SK-N-SH treated with all-trans-retinoic acid at 6 μM for 48 hours (cell line): ENCODE measurements around the gene TRPM6.
"Not testable (repeated sequence)": the region's sequence is repeated elsewhere in the genome, so short reads cannot be mapped to it uniquely, and the experiment has no call there.

Experiments
- ATAC-seq: fragments of 200-7000 bp; cut with Tn5 transposase; 3 replicates; pipeline ENCODE4 v1.9.1; 2020; ENCODE audit warnings: mild to moderate bottlenecking, moderate library complexity
- BACH2 ChIP-seq: fragments of 250-450 bp; sonication (Bioruptor Pico); IDR thresholded peaks from 2 replicates; pipeline ENCODE4 v1.9.0; 2021; ENCODE audit warnings: mild to moderate bottlenecking, borderline replicate concordance
- CSDC2 ChIP-seq: fragments of 250-450 bp; sonication (Bioruptor Pico); IDR thresholded peaks from 2 replicates; pipeline ENCODE4 v1.5.0; 2020; ENCODE audit warnings: mild to moderate bottlenecking, moderate library complexity
- ESRRG ChIP-seq: fragments of 250-450 bp; sonication (Bioruptor Pico); IDR thresholded peaks from 2 replicates; pipeline ENCODE4 v1.6.1; 2021; ENCODE audit warnings: mild to moderate bottlenecking
- GLIS3 ChIP-seq: fragments of 250-450 bp; sonication (Bioruptor Pico); IDR thresholded peaks from 2 replicates; pipeline ENCODE4 v1.5.0; 2020; ENCODE audit warnings: mild to moderate bottlenecking, moderate library complexity
- ISL1 ChIP-seq: fragments of 250-450 bp; sonication (Bioruptor Pico); IDR thresholded peaks from 2 replicates; pipeline ENCODE4 v2.1.2; 2022; ENCODE audit warnings: mild to moderate bottlenecking, moderate library complexity
- OSR1 ChIP-seq: fragments of 250-450 bp; sonication (Bioruptor Pico); IDR thresholded peaks from 2 replicates; pipeline ENCODE4 v1.8.0; 2022; ENCODE audit warnings: moderate library complexity, mild to moderate bottlenecking, inconsistent platforms
- PPARA ChIP-seq: fragments of 250-450 bp; sonication (Bioruptor Pico); IDR thresholded peaks from 2 replicates; pipeline ENCODE4 v1.5.0; 2020; ENCODE audit warnings: mild to moderate bottlenecking, borderline replicate concordance
- SNAI2 ChIP-seq: fragments of 250-450 bp; sonication (Bioruptor Pico); IDR thresholded peaks from 2 replicates; pipeline ENCODE4 v1.5.0; 2020; ENCODE audit warnings: mild to moderate bottlenecking, moderate library complexity
- TCF4 ChIP-seq: fragments of 250-450 bp; sonication (Bioruptor Pico); IDR thresholded peaks from 2 replicates; pipeline ENCODE4 v1.8.0; 2021; ENCODE audit warnings: mild to moderate bottlenecking, moderate library complexity, borderline replicate concordance
- TOX ChIP-seq: fragments of 250-450 bp; sonication (Bioruptor Pico); IDR thresholded peaks from 2 replicates; pipeline ENCODE4 v1.8.0; 2021; ENCODE audit warnings: mild to moderate bottlenecking, moderate library complexity, borderline replicate concordance
- TSHZ2 ChIP-seq: fragments of 250-450 bp; sonication (Bioruptor Pico); IDR thresholded peaks from 2 replicates; pipeline ENCODE4 v1.5.0; 2020; ENCODE audit warnings: mild to moderate bottlenecking, moderate library complexity
- ZC3H10 ChIP-seq: fragments of 250-450 bp; sonication (Bioruptor Pico); IDR thresholded peaks from 2 replicates; pipeline ENCODE4 v1.5.1; 2021; ENCODE audit warnings: mild to moderate bottlenecking, moderate library complexity
- ZFP3 ChIP-seq: fragments of 250-450 bp; sonication (Bioruptor Pico); IDR thresholded peaks from 2 replicates; pipeline ENCODE4 v1.5.0; 2020; ENCODE audit warnings: mild to moderate bottlenecking, moderate library complexity
- ZFP30 ChIP-seq: fragments of 450-650 bp; formaldehyde crosslinking; IDR thresholded peaks from 2 replicates; pipeline ENCODE4 v1.5.0; 2022; ENCODE audit warnings: mild to moderate bottlenecking, moderate library complexity
- ZNF565 ChIP-seq: fragments of 450-650 bp; formaldehyde crosslinking; conservative IDR thresholded peaks from 2 replicates; pipeline ENCODE4 v1.5.0; 2020; ENCODE audit warnings: low read depth, mild to moderate bottlenecking, moderate library complexity
- ZNF8 ChIP-seq: fragments of 450-650 bp; formaldehyde crosslinking; IDR thresholded peaks from 2 replicates; pipeline ENCODE4 v1.5.0; 2020; ENCODE audit warnings: mild to moderate bottlenecking, moderate library complexity
- TF ChIP-seq, protein P1 (sequence below): fragments of 250-450 bp; sonication (Bioruptor Pico); IDR thresholded peaks from 2 replicates; pipeline ENCODE4 v1.5.1; 2021; ENCODE audit warnings: mild to moderate bottlenecking, moderate library complexity
- TF ChIP-seq, protein P2 (sequence below): fragments of 250-450 bp; sonication (Bioruptor Pico); IDR thresholded peaks from 2 replicates; pipeline ENCODE4 v1.5.1; 2020; ENCODE audit warnings: low read depth, mild to moderate bottlenecking, moderate library complexity
- TF ChIP-seq, protein P3 (sequence below): fragments of 250-450 bp; sonication (Bioruptor Pico); IDR thresholded peaks from 2 replicates; pipeline ENCODE4 v1.8.0; 2021; ENCODE audit warnings: low read depth, mild to moderate bottlenecking, moderate library complexity, borderline replicate concordance

TRPM6 gene

DNA sequence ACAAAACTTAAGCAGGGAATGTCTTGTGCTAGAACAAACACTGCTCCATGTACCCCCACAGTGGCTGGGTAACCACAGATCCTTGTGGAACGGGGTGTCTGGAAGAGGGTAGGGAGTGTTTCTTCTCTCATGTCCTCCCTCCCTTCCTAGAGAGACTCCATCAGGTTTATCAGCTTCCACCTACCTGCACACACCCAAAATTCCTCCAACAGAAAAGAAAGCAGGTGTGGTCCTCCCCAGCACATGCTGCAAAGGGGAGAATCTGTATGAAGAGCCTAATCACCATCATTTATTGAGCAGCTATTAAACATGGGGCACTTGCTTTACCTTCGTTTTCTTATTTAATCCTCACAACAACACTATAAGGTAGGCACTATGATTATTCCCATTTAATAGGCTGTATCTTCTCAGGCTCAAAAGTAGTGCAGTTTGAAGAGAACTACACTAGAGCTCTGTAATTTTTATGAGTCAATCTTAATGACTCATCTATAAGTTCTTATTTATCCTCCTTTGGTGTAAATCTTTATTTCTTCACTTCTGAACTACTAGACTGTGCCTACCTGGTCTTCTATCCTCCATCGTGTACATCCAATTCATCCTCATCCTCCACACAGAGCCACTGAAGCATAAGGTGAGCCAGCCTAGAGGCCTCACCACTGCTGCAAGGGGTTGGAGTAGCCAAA, 33.4 kb upstream of the TRPM6 start (continued):
- TF ChIP-seq, protein P1, sequence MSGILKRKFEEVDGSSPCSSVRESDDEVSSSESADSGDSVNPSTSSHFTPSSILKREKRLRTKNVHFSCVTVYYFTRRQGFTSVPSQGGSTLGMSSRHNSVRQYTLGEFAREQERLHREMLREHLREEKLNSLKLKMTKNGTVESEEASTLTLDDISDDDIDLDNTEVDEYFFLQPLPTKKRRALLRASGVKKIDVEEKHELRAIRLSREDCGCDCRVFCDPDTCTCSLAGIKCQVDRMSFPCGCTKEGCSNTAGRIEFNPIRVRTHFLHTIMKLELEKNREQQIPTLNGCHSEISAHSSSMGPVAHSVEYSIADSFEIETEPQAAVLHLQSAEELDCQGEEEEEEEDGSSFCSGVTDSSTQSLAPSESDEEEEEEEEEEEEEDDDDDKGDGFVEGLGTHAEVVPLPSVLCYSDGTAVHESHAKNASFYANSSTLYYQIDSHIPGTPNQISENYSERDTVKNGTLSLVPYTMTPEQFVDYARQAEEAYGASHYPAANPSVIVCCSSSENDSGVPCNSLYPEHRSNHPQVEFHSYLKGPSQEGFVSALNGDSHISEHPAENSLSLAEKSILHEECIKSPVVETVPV (CRISPR knock-in tag): no peak
- TF ChIP-seq OSR1: no peak
- TF ChIP-seq, all 23 proteins: peak for 0

DNA sequence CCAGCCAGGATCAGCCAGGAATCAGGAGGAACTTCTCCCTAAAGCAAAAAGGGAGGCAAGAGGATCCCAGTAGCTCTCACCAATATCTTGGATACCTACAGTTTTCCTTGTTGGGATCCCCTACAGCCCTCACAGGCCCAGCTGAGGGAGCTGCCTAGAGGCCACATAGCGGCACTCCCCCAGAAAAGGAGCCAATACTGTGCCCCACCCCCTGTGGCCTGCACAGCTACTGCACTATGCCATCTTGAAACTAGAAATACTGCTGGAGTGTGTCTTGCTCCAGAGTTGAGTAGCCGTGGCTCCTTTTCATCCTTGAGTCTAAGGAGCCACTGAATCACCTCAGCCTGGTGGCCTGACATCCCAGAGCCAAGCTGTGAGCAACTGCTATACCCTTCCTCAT, 22.3 kb upstream of the TRPM6 start:
- no peak for TF ChIP-seq ZFP3
- TF ChIP-seq, protein P2, sequence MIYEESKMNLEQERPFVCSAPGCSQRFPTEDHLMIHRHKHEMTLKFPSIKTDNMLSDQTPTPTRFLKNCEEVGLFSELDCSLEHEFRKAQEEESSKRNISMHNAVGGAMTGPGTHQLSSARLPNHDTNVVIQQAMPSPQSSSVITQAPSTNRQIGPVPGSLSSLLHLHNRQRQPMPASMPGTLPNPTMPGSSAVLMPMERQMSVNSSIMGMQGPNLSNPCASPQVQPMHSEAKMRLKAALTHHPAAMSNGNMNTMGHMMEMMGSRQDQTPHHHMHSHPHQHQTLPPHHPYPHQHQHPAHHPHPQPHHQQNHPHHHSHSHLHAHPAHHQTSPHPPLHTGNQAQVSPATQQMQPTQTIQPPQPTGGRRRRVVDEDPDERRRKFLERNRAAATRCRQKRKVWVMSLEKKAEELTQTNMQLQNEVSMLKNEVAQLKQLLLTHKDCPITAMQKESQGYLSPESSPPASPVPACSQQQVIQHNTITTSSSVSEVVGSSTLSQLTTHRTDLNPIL (CRISPR knock-in tag): no peak
- no peak for TF ChIP-seq ZC3H10 (CRISPR knock-in tag)
- TF ChIP-seq SNAI2: no peak
- no peak for TF ChIP-seq TOX (CRISPR knock-in tag)
- TF ChIP-seq ESRRG (CRISPR knock-in tag): no peak
- no peak for TF ChIP-seq ISL1 (CRISPR knock-in tag)
- no peak for TF ChIP-seq GLIS3 (CRISPR knock-in tag)
- no peak for TF ChIP-seq ZFP30 (CRISPR knock-in tag)
- TF ChIP-seq, protein P1 (CRISPR knock-in tag): no peak
- ATAC-seq: no peak

DNA sequence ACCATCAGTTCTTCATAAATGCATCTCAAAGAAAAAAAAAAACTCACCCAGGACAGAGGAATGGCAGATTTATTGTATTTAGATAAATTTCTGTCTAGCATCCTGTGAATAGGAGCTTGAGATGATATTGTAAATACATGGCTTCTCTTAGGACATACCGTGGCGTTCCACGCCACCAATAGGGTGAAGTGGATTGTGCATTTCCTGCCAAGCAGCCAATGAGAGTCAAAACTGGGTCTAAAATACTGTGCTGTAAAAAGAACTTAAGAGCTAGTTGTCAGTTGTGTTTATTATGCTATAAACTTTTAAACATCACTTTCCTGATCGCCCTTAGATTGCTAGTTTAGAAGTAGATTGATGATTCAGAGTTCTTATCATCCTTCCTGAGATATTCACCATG, 20.9 kb upstream of the TRPM6 start:
- no peak for TF ChIP-seq TOX (CRISPR knock-in tag)
- no peak for TF ChIP-seq PPARA (CRISPR knock-in tag)
- no peak for TF ChIP-seq ZC3H10 (CRISPR knock-in tag)
- TF ChIP-seq ESRRG (CRISPR knock-in tag): no peak
- no peak for TF ChIP-seq TCF4 (CRISPR knock-in tag)
- no peak for TF ChIP-seq BACH2 (CRISPR knock-in tag)
- no peak for TF ChIP-seq SNAI2
- TF ChIP-seq, protein P3, sequence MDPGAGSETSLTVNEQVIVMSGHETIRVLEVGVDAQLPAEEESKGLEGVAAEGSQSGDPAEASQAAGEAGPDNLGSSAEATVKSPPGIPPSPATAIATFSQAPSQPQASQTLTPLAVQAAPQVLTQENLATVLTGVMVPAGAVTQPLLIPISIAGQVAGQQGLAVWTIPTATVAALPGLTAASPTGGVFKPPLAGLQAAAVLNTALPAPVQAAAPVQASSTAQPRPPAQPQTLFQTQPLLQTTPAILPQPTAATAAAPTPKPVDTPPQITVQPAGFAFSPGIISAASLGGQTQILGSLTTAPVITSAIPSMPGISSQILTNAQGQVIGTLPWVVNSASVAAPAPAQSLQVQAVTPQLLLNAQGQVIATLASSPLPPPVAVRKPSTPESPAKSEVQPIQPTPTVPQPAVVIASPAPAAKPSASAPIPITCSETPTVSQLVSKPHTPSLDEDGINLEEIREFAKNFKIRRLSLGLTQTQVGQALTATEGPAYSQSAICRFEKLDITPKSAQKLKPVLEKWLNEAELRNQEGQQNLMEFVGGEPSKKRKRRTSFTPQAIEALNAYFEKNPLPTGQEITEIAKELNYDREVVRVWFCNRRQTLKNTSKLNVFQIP (CRISPR knock-in tag): no peak
- TF ChIP-seq ISL1 (CRISPR knock-in tag): no peak
- no peak for TF ChIP-seq ZFP3
- no peak for TF ChIP-seq ZNF565 (CRISPR knock-in tag)
- no peak for TF ChIP-seq GLIS3 (CRISPR knock-in tag)
- no peak for TF ChIP-seq ZFP30 (CRISPR knock-in tag)
- no peak for ATAC-seq

DNA sequence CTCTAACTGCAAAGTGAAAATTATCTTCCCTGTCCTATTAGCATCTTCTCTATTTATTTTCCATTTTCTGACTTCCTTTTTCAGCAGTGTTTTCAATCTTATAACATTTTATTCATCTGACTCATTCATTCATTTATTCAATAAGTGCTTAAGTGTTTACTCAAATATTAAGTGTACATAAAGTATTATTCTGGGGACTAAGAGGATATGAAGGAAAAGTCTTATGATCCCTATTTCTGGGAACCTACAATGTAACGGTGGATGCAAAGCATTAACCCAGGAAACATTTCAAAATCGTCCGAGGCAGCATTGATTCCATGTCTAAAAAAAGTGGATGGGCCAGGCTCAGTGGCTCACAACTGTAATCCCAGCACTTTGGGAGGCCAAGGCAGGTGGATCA, 19.4 kb upstream of the TRPM6 start:
- ATAC-seq: no peak
- no peak for TF ChIP-seq PPARA (CRISPR knock-in tag)
- no peak for TF ChIP-seq ZNF8
- TF ChIP-seq ESRRG (CRISPR knock-in tag): no peak
- TF ChIP-seq GLIS3 (CRISPR knock-in tag): no peak

GRCh38 chr9:74901001-74901400, 13.3 kb upstream of the TRPM6 start:
- ATAC-seq: no peak
- TF ChIP-seq SNAI2 (no peak), CSDC2 (CRISPR knock-in tag) (no peak), PPARA (CRISPR knock-in tag) (no peak), TCF4 (CRISPR knock-in tag) (no peak), TSHZ2 (CRISPR knock-in tag) (no peak), GLIS3 (CRISPR knock-in tag) (no peak), TOX (CRISPR knock-in tag) (no peak), ZC3H10 (CRISPR knock-in tag) (no peak)
- TF ChIP-seq, protein P1 (CRISPR knock-in tag): no peak
- TF ChIP-seq, protein P2 (CRISPR knock-in tag): no peak
- TF ChIP-seq, all 23 proteins: peak for 0

DNA sequence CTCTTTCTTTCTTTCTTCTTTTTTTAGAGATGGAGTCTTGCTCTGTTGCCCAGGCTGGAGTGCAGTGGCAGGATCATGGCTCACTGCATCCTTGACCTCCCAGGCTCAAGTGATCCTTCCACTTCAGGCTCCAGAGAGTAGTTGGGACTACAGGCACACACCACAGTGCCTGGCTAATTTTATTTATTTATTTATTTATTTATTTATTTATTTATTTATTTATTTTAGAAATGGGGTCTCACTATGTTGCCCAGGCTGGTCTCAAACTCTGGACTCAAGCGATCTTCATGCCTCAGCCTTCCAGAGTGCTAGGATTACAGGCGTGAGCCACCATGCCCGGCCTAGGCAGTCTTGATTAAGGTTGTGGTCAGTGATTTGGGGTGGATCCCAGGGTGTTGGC, 728 bp upstream of the TRPM6 start:
- not testable (repeated sequence) for ATAC-seq
